WI38 (cell line): ENCODE data around the gene XXYLT1.

ENCODE experiments used
- H3K4me3 ChIP-seq: 2 replicates; pipeline ENCODE4 v1.5.1; 2011; ENCODE audit warnings: low read depth, mild to moderate bottlenecking, control low read depth, low read length
- CTCF ChIP-seq: IDR thresholded peaks from 2 replicates; pipeline ENCODE4 v1.5.1; 2012; ENCODE audit warnings: low read depth, mild to moderate bottlenecking, control low read depth, low read length

The XXYLT1 gene

GRCh38 chr3:195274259-195274966 is 3.5 kb upstream of the XXYLT1 start:
- TF ChIP-seq CTCF, result no peak
- H3K4me3 ChIP-seq, result no peak overlapping the region

- H3K4me3 ChIP-seq, result peak overlapping the region; percentile 70
- TF ChIP-seq CTCF, result peak; percentile 90
These were observed 668 bp upstream of the XXYLT1 start for GRCh38 chr3:195271410-195272243.

GRCh38 chr3:195270079-195270816 is 711 bp downstream of the XXYLT1 start:
- H3K4me3 ChIP-seq, result peak overlapping the region; percentile 70
- TF ChIP-seq CTCF, result no peak

- TF ChIP-seq CTCF, result no peak
These were observed 1.4 kb downstream of the XXYLT1 start for GRCh38 chr3:195269375-195270078.

GRCh38 chr3:195268576-195269309 is 2.2 kb downstream of the XXYLT1 start:
- TF ChIP-seq CTCF, result no peak

More at GRCh38 chr3:195269375-195270078, 1.4 kb downstream of the XXYLT1 start:
- peak overlapping the region; percentile 70 for H3K4me3 ChIP-seq

GRCh38 chr3:195267096-195267495 is 3.9 kb downstream of the XXYLT1 start:
- H3K4me3 ChIP-seq, result no peak overlapping the region
- TF ChIP-seq CTCF, result no peak

More at GRCh38 chr3:195268576-195269309, 2.2 kb downstream of the XXYLT1 start:
- no peak overlapping the region for H3K4me3 ChIP-seq
